ENCODE measurements around the gene ANKRD36.
"Not testable (repeated sequence)": the region's sequence is repeated elsewhere in the genome, so short reads cannot be mapped to it uniquely, and the experiment has no call there.

DNA sequence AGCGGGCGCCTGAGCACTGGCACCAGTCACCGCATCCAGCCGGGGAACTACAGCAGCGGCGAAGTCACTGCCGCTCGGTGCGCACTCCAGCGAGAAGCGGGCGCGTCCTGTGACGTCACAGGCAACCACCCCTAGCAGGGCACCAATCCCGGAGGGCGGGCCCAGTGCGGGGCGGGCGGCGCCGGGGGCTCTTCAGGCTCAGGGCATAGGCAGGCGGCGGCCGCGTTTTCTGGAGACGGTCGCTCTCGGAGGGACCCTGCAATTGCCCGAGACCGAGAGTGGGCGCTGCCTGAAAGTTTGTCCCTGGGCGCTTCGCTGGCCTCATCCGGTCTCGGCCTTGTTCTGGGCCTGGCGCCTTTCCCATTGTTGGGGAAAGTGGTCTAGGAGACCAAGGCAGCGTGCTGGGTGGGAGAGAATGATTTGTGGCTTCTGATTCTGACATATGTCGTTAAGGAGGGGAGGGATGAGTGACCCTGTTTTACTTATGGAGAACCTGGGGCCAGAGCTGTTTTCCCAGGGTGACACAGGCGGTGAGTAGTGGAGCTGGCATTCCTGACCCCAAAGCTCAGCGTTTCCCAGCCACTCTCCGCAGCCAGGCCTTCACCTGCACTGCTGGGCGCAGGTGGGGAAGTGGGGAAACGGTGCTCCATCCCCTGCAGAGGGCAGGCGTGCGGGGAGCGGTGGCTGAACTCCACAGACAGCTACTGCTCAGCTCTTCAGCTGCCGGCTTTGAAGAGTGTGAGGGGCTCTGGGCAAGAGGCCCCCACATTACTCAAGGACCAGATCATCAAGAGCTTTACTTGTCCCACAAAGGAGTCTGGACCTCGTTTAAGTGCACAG lies 18.0 kb upstream of the ANKRD36 start, which contains the start of gene FAHD2B:
- TF ChIP-seq, protein P1, sequence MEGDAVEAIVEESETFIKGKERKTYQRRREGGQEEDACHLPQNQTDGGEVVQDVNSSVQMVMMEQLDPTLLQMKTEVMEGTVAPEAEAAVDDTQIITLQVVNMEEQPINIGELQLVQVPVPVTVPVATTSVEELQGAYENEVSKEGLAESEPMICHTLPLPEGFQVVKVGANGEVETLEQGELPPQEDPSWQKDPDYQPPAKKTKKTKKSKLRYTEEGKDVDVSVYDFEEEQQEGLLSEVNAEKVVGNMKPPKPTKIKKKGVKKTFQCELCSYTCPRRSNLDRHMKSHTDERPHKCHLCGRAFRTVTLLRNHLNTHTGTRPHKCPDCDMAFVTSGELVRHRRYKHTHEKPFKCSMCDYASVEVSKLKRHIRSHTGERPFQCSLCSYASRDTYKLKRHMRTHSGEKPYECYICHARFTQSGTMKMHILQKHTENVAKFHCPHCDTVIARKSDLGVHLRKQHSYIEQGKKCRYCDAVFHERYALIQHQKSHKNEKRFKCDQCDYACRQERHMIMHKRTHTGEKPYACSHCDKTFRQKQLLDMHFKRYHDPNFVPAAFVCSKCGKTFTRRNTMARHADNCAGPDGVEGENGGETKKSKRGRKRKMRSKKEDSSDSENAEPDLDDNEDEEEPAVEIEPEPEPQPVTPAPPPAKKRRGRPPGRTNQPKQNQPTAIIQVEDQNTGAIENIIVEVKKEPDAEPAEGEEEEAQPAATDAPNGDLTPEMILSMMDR (IDR thresholded peaks at IDR 0.05) = not testable (repeated sequence)
- TF ChIP-seq POLR2A (IDR thresholded peaks at IDR 0.05) = not testable (repeated sequence)

Data from heart left ventricle (tissue), 13 donors.